ENCODE measurements around the gene FAM174A. TPM values are rescaled to one million over a fixed set of nuclear protein-coding genes. Genes with fewer than 3 reads are reported as not detected.

Gene FAM174A
- total and polyA plus RNA-seq, 9 of the 15 experiments (the other 6 are each of a cell fraction or from before 2014, with no cell fraction given), result 0.14 to 2.9 (median 1.2) TPM

GRCh38 chr5:100595812-100596173, 60.6 kb downstream of the FAM174A start:
- in situ Hi-C loops (cut with MboI), result no loop called here

GRCh38 chr5:100598446-100598845, 63.3 kb downstream of the FAM174A start:
- no TSS peak for BruUV-seq (replicated peaks)
- H3K36me3 ChIP-seq (ENCODE audit: control insufficient read depth, insufficient read depth, low read length), result no peaks in the 10 kb centered on the region
- no peak for DNase-seq (ENCODE audit: extremely low read depth in 1 of 4, low spot score in 3 of 4)
- in situ Hi-C loops (cut with MboI) (no loop called here), intact Hi-C loops (cut with micrococcal nuclease) (no loop called here)
- no peak overlapping the region for H3K9ac ChIP-seq (ENCODE audit: insufficient read depth in 1 of 2, low read depth in 2 of 2, low read length in 2 of 2)
- H3K4me2 ChIP-seq (ENCODE audit: insufficient read depth, low read length), result no peak overlapping the region
- no peaks in the 10 kb centered on the region for H3K4me1 ChIP-seq (replicated peaks in 1 of 2; ENCODE audit: control insufficient read depth in 2 of 2, insufficient read depth in 2 of 2, low read length in 2 of 2)
- ChIA-PET POLR2A (no interaction called here), CTCF (ENCODE audit: low intra/inter-chr PET ratio) (no interaction called here)
- ATAC-seq, result no peak
- no peaks in the 10 kb centered on the region for H3K79me2 ChIP-seq (ENCODE audit: control insufficient read depth, insufficient read depth, low read length)
- H3K27me3 ChIP-seq (ENCODE audit: control insufficient read depth in 2 of 2, insufficient read depth in 2 of 2, low read length in 2 of 2), result no peaks in the 10 kb centered on the region
- no peak for FAIRE-seq
- H3K9me1 ChIP-seq (ENCODE audit: control insufficient read depth, insufficient read depth, low read length), result no peaks in the 10 kb centered on the region
- no peaks in the 10 kb centered on the region for H4K20me1 ChIP-seq (replicated peaks; ENCODE audit: control insufficient read depth, insufficient read depth, low read length)
- TF ChIP-seq ZNF586 (CRISPR knock-in tag; conservative IDR thresholded peaks at IDR 0.05), result no peak
- TF ChIP-seq KDM4B (IDR thresholded peaks at IDR 0.05; ENCODE audit: borderline replicate concordance in 2 of 2, low read depth in 1 of 2), result no peak
- TF ChIP-seq ZBTB11 (CRISPR knock-in tag; IDR thresholded peaks at IDR 0.05), result no peak
- no peak for TF ChIP-seq POLR3G (IDR thresholded peaks at IDR 0.05; ENCODE audit: extremely low read depth, insufficient read length, insufficient replicate concordance)
- no peak for TF ChIP-seq RUNX1 (IDR thresholded peaks at IDR 0.05; ENCODE audit: low read depth)
- no peak for TF ChIP-seq ZFX (CRISPR knock-in tag; IDR thresholded peaks at IDR 0.05)
- TF ChIP-seq PURB (CRISPR knock-in tag; IDR thresholded peaks at IDR 0.05; ENCODE audit: low read depth), result no peak
- no peak overlapping the region for H3K27ac ChIP-seq (ENCODE audit: extremely low read depth, low read depth, low read length)
- no peak overlapping the region for H3K4me3 ChIP-seq
- WGBS (ENCODE audit: insufficient coverage, low coverage, missing lambda C conversion rate), result 6% methylated on average over 1 of the region's 1 CpG
- H2AFZ ChIP-seq (ENCODE audit: low read depth, low read length), result no peak overlapping the region
- H3K9me3 ChIP-seq (replicated peaks; ENCODE audit: control insufficient read depth, insufficient read depth, low read depth, low read length), result no peaks in the 10 kb centered on the region

More at GRCh38 chr5:100595812-100596173, 60.6 kb downstream of the FAM174A start:
- no peak for TF ChIP-seq SLC30A9 (CRISPR knock-in tag; IDR thresholded peaks at IDR 0.05)
- TF ChIP-seq KLF13 (tag; IDR thresholded peaks at IDR 0.05; ENCODE audit: borderline replicate concordance, low read depth), result no peak
- TF ChIP-seq JUNB (CRISPR knock-in tag; conservative IDR thresholded peaks at IDR 0.05), result no peak
- no peak for TF ChIP-seq ZSCAN32 (CRISPR knock-in tag; IDR thresholded peaks at IDR 0.05)
- no peak for TF ChIP-seq ZNF780A (CRISPR knock-in tag; IDR thresholded peaks at IDR 0.05)
- TF ChIP-seq MBD2 (IDR thresholded peaks at IDR 0.05; ENCODE audit: borderline replicate concordance, low read depth), result no peak
- no peak for ATAC-seq
- no peak overlapping the region for H3K4me3 ChIP-seq
- no peak overlapping the region for H3K9ac ChIP-seq (ENCODE audit: insufficient read depth in 1 of 2, low read depth in 2 of 2, low read length in 2 of 2)
- no peak overlapping the region for H3K27ac ChIP-seq (ENCODE audit: extremely low read depth, low read depth, low read length)
- CTCF ChIA-PET (ENCODE audit: low intra/inter-chr PET ratio), result no interaction called here
- no peaks in the 10 kb centered on the region for H3K4me1 ChIP-seq (replicated peaks in 1 of 2; ENCODE audit: control insufficient read depth in 2 of 2, insufficient read depth in 2 of 2, low read length in 2 of 2)
- H3K9me1 ChIP-seq (ENCODE audit: control insufficient read depth, insufficient read depth, low read length), result no peaks in the 10 kb centered on the region
- DNase-seq (ENCODE audit: extremely low read depth in 1 of 4, low spot score in 3 of 4), result no peak
- no peaks in the 10 kb centered on the region for H4K20me1 ChIP-seq (replicated peaks; ENCODE audit: control insufficient read depth, insufficient read depth, low read length)
- WGBS (ENCODE audit: insufficient coverage, low coverage, missing lambda C conversion rate), result 11% methylated on average over 3 of the region's 3 CpGs
- FAIRE-seq, result no peak
- no peaks in the 10 kb centered on the region for H3K36me3 ChIP-seq (ENCODE audit: control insufficient read depth, insufficient read depth, low read length)
- no peaks in the 10 kb centered on the region for H3K9me3 ChIP-seq (replicated peaks; ENCODE audit: control insufficient read depth, insufficient read depth, low read depth, low read length)
- no peak overlapping the region; the same call in 1 of the 2 replicates for H2AFZ ChIP-seq (ENCODE audit: low read depth, low read length)
- intact Hi-C loops (cut with micrococcal nuclease), result no loop called here
- H3K27me3 ChIP-seq (ENCODE audit: control insufficient read depth in 2 of 2, insufficient read depth in 2 of 2, low read length in 2 of 2), result no peaks in the 10 kb centered on the region
- H3K79me2 ChIP-seq (ENCODE audit: control insufficient read depth, insufficient read depth, low read length), result no peaks in the 10 kb centered on the region
- BruUV-seq (replicated peaks), result no TSS peak
- no peak overlapping the region for H3K4me2 ChIP-seq (ENCODE audit: insufficient read depth, low read length)
- POLR2A ChIA-PET, result no interaction called here
